Measurements from ENCODE around the gene ART3.

The ART3 gene

GRCh38 chr4:76153356-76153755 is 78.8 kb downstream of the ART3 start:
- DNase-seq (ENCODE audit: low read depth), result no peak
- TF ChIP-seq CTCF (conservative IDR thresholded peaks at IDR 0.05; ENCODE audit: low read depth, low read length), result no peak

GRCh38 chr4:76155979-76156378 is 81.5 kb downstream of the ART3 start:
- DNase-seq (ENCODE audit: low read depth), result no peak
- no peak for TF ChIP-seq CTCF (conservative IDR thresholded peaks at IDR 0.05; ENCODE audit: low read depth, low read length)
- H3K4me3 ChIP-seq (ENCODE audit: low read length), result no peak overlapping the region

More at GRCh38 chr4:76153356-76153755, 78.8 kb downstream of the ART3 start:
- no peak overlapping the region for H3K4me3 ChIP-seq (ENCODE audit: low read length)

GRCh38 chr4:76156635-76157034 is 82.1 kb downstream of the ART3 start:
- peak; percentile 15 for DNase-seq (ENCODE audit: low read depth)
- no peak overlapping the region for H3K4me3 ChIP-seq (ENCODE audit: low read length)
- TF ChIP-seq CTCF (conservative IDR thresholded peaks at IDR 0.05; ENCODE audit: low read depth, low read length), result no peak

- H3K4me3 ChIP-seq (ENCODE audit: low read length), result no peak overlapping the region
- no peak for DNase-seq (ENCODE audit: low read depth)
- no peak for TF ChIP-seq CTCF (conservative IDR thresholded peaks at IDR 0.05; ENCODE audit: low read depth, low read length)
Measured at GRCh38 chr4:76160355-76160754, 85.8 kb downstream of the ART3 start.

All from retinal pigment epithelial cell (primary cell).